Measurements from ENCODE around the gene LMF2.

Gene LMF2

GRCh38 chr22:50454556-50455075 lies 52.9 kb downstream of the LMF2 start:
- H3K4me3 ChIP-seq (ENCODE audit: low read depth, low read length), result no peak overlapping the region
- DNase-seq (ENCODE audit: low read depth), result no peak
